GM12892 (cell line): ENCODE results near the gene SFRP4.

Experiments
- DNase-seq: peaks from one replicate; pipeline ENCODE4 v3.0.0; 2011; ENCODE audit not compliant: insufficient read length
- FAIRE-seq: peaks from 2 replicates; lab custom pipeline; 2011; peaks lifted over from hg19 to GRCh38; lab: Jason Lieb, UNC
- POLR2A ChIP-seq: IDR thresholded peaks from 2 replicates; pipeline ENCODE4 v1.6.1; 2011; ENCODE audit warnings: low read depth, low read length, control low read depth
- POLR2AphosphoS5 ChIP-seq: IDR thresholded peaks from 2 replicates; pipeline ENCODE4 v1.6.1; 2011; ENCODE audit warnings: low read depth, low read length, control low read depth
- TAF1 ChIP-seq: IDR thresholded peaks from 2 replicates; pipeline ENCODE4 v1.6.1; 2011; ENCODE audit warnings: low read depth, mild to moderate bottlenecking, control low read depth, low read length, borderline replicate concordance

The SFRP4 gene

GRCh38 chr7:37894671-37895070, 21.9 kb downstream of the SFRP4 start:
- DNase-seq (no peak), FAIRE-seq (no peak)
- TF ChIP-seq TAF1 (no peak), POLR2AphosphoS5 (no peak), POLR2A (no peak)

- FAIRE-seq (no peak), DNase-seq (no peak)
- TF ChIP-seq POLR2A (no peak), POLR2AphosphoS5 (no peak), TAF1 (no peak)
Measured at GRCh38 chr7:37893359-37893758, 23.3 kb downstream of the SFRP4 start.

- TF ChIP-seq TAF1, result no peak
- TF ChIP-seq POLR2A, result no peak
- no peak for TF ChIP-seq POLR2AphosphoS5
- FAIRE-seq (no peak), DNase-seq (no peak)
Measured at GRCh38 chr7:37882086-37882485, 34.5 kb downstream of the SFRP4 start.
